ENCODE results near the gene GFOD1. TPM values are rescaled to one million over a fixed set of nuclear protein-coding genes. Genes with fewer than 3 reads are reported as not detected.

Gene GFOD1
- total RNA-seq, 2 experiments from 2014 or later, result 8.0 to 8.7 TPM

- peaks cover 15% of the 10 kb centered on the region for H3K27me3 Mint-ChIP-seq (ENCODE audit: low read depth)
- DNase-seq, result no peak
- no peak overlapping the region for H3K27ac Mint-ChIP-seq
- H3K4me1 Mint-ChIP-seq (ENCODE audit: low read depth), result peaks cover 2% of the 10 kb centered on the region
- no peaks in the 10 kb centered on the region for H3K36me3 Mint-ChIP-seq (ENCODE audit: low read depth)
- ChIA-PET CTCF (no interaction called here), POLR2A (no interaction called here)
- no peaks in the 10 kb centered on the region for H3K9me3 Mint-ChIP-seq (ENCODE audit: insufficient read depth)
- H3K4me3 Mint-ChIP-seq, result no peak overlapping the region
- no peak for ATAC-seq
These were observed 21.6 kb upstream of the GFOD1 start for GRCh38 chr6:13508711-13509705.

DNA sequence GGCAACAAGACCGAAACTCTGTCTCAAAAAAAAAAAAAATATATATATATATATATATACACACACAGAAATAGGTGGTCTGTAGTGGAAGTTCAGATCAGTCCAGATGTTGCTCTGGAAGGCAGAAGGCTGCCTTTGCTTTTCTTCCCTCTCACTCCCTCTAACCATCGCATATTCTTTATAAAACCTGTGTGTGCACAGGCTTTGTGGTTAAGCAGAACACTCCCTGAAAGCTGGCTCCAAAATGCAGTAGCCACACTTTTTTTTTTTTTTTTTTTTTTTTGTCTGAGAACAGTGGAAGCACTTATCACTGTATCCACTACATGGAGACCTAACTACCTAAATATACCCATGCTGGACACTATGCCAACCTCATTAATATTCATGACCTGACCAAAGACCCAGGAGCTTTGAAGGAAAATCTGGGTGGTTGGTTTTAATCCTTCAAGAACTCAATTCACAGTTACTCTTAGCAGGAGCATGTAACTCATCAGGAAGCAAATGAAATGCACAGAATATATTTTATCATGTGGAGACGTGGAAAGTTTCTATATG, 20.0 kb upstream of the GFOD1 start:
- CTCF ChIA-PET, result no interaction called here

DNA sequence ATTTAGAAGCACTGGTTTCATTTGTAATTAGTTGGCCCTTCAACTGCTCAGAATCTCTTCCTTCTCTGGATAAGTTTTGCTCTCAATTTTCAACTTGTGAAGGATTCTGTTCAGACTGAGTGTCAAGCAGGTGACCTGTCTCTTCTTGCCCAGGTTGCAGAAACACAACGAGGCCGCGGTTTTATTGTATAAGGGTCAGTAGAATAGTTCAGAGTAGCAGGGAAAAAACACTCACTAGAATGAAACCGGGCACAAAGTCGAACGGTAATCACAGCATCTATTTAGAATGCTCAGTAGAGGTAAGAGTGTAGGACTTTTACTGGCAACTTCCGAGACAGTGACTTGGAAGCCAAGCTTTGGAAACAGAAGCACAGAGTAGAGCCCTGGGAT, 17.9 kb upstream of the GFOD1 start:
- H3K27ac Mint-ChIP-seq, result no peak overlapping the region
- H3K4me1 Mint-ChIP-seq (ENCODE audit: low read depth), result peaks cover 2% of the 10 kb centered on the region
- ChIA-PET POLR2A (no interaction called here), CTCF (no interaction called here)
- H3K4me3 Mint-ChIP-seq, result no peak overlapping the region
- peaks cover 15% of the 10 kb centered on the region for H3K27me3 Mint-ChIP-seq (ENCODE audit: low read depth)
- H3K9me3 Mint-ChIP-seq (ENCODE audit: insufficient read depth), result no peaks in the 10 kb centered on the region
- no peak for DNase-seq
- ATAC-seq, result no peak
- no peaks in the 10 kb centered on the region for H3K36me3 Mint-ChIP-seq (ENCODE audit: low read depth)

More for the DNA sequence above, 20.0 kb upstream of the GFOD1 start:
- peaks cover 15% of the 10 kb centered on the region for H3K27me3 Mint-ChIP-seq (ENCODE audit: low read depth)
- H3K36me3 Mint-ChIP-seq (ENCODE audit: low read depth), result no peaks in the 10 kb centered on the region
- H3K4me3 Mint-ChIP-seq, result no peak overlapping the region
- ATAC-seq, result no peak
- no peak for DNase-seq
- POLR2A ChIA-PET, result no interaction called here
- H3K27ac Mint-ChIP-seq, result no peak overlapping the region
- peaks cover 2% of the 10 kb centered on the region for H3K4me1 Mint-ChIP-seq (ENCODE audit: low read depth)
- H3K9me3 Mint-ChIP-seq (ENCODE audit: insufficient read depth), result no peaks in the 10 kb centered on the region

DNA sequence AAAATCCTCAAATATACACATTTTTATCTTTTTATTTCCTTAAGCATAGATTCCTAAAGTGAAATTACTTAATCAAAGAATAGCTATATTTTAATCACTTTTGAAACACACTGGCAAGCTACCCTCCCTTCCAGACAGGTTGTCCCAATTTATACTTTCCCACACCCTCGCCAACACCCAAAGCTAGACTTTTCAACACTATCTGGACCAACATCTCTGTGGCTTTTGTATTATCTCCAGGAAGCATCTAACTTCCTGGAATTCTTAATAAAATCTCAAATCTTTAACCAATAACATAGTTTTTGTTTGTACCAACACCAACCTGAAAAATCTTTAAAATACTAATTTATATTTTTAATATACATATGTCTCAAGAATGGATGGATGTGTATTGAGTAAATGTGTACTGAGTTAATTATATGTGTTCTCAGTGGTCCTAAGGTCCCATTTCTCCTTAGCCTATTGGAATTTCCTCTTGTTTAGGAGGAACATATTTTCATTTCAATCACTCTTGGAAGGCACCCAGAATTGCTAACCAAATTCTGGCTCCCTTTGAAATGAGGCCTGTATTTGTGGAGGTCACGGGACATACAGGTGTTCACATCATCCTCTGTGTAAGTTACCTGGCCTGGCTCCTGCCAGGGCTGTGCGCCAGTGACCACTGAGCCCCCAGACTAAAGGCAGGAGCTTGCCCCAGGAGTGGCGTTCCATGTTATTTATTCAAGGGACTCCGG, 17.4 kb upstream of the GFOD1 start:
- H3K27ac Mint-ChIP-seq, result no peak overlapping the region
- POLR2A ChIA-PET, result no interaction called here
- no peaks in the 10 kb centered on the region for H3K36me3 Mint-ChIP-seq (ENCODE audit: low read depth)
- CTCF ChIA-PET, result no interaction called here
- peaks cover 12% of the 10 kb centered on the region for H3K27me3 Mint-ChIP-seq (ENCODE audit: low read depth)
- no peak for DNase-seq
- ATAC-seq, result no peak
- H3K9me3 Mint-ChIP-seq (ENCODE audit: insufficient read depth), result no peaks in the 10 kb centered on the region
- no peak overlapping the region for H3K4me3 Mint-ChIP-seq
- peaks cover 2% of the 10 kb centered on the region for H3K4me1 Mint-ChIP-seq (ENCODE audit: low read depth)

- DNase-seq (no peak), ATAC-seq (no peak)
- ChIA-PET POLR2A (no interaction called here), CTCF (no interaction called here)
- H3K4me1 Mint-ChIP-seq (ENCODE audit: low read depth), result peaks cover 2% of the 10 kb centered on the region
- peaks cover 5% of the 10 kb centered on the region for H3K27me3 Mint-ChIP-seq (ENCODE audit: low read depth)
- H3K9me3 Mint-ChIP-seq (ENCODE audit: insufficient read depth), result no peaks in the 10 kb centered on the region
- no peak overlapping the region for H3K27ac Mint-ChIP-seq
- H3K4me3 Mint-ChIP-seq, result no peak overlapping the region
- H3K36me3 Mint-ChIP-seq (ENCODE audit: low read depth), result no peaks in the 10 kb centered on the region
These were observed 13.5 kb upstream of the GFOD1 start for GRCh38 chr6:13500915-13501314.

GRCh38 chr6:13500264-13500663, 12.9 kb upstream of the GFOD1 start:
- Mint-ChIP-seq H3K27ac (no peak overlapping the region), H3K4me3 (no peak overlapping the region), H3K27me3 (ENCODE audit: low read depth) (peaks cover 2% of the 10 kb centered on the region), H3K9me3 (ENCODE audit: insufficient read depth) (no peaks in the 10 kb centered on the region), H3K4me1 (ENCODE audit: low read depth) (peaks cover 2% of the 10 kb centered on the region), H3K36me3 (ENCODE audit: low read depth) (no peaks in the 10 kb centered on the region)
- CTCF ChIA-PET, result no interaction called here
- no peak for ATAC-seq
- POLR2A ChIA-PET, result no interaction called here
- no peak for DNase-seq

DNA sequence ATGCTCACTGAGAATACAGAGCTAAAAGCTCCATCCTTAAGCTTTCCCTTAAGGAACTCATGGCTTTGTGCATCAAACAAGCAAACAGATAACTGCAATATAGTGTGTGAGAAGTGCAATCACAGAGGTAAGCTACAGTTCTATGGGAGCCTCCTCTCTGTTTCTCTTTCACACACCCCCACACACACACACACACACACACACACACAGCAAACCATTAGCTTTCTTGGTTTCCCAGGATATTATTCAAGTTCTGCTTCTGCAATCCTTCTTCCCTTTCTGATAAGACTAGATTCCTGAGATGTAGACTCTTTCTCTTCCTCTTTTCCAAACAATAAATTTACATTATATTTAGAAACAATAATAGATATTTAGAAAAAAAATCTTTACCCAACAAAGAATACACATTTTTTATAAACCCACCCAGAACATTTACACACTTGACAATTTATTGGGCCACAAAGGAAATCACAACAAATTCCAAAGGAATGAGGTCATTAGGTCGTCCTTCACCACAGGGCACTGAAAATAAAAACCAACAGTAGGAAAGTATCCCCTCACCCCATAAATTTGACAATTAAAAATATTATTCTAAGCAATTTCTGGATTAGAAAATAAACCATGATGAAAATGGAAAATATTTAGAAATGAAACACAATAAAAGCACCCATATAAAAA, 9.3 kb upstream of the GFOD1 start:
- Mint-ChIP-seq H3K36me3 (ENCODE audit: low read depth) (no peaks in the 10 kb centered on the region), H3K27ac (no peak overlapping the region), H3K4me1 (ENCODE audit: low read depth) (no peaks in the 10 kb centered on the region), H3K9me3 (ENCODE audit: insufficient read depth) (no peaks in the 10 kb centered on the region), H3K27me3 (ENCODE audit: low read depth) (peaks cover 4% of the 10 kb centered on the region), H3K4me3 (no peak overlapping the region)
- ATAC-seq (no peak), DNase-seq (no peak)
- ChIA-PET CTCF (interaction anchor here (0.6 kb wide), 1 partner anchor 123 kb away, joined by 3 read pairs; no protein-coding TSS in a partner anchor), POLR2A (no interaction called here)

GRCh38 chr6:13495818-13496217, 8.4 kb upstream of the GFOD1 start:
- Mint-ChIP-seq H3K4me3 (no peak overlapping the region), H3K27ac (no peak overlapping the region), H3K36me3 (ENCODE audit: low read depth) (no peaks in the 10 kb centered on the region), H3K4me1 (ENCODE audit: low read depth) (no peaks in the 10 kb centered on the region), H3K9me3 (ENCODE audit: insufficient read depth) (no peaks in the 10 kb centered on the region), H3K27me3 (ENCODE audit: low read depth) (peaks cover 4% of the 10 kb centered on the region)
- ATAC-seq (no peak), DNase-seq (no peak)
- ChIA-PET POLR2A (no interaction called here), CTCF (no interaction called here)

DNA sequence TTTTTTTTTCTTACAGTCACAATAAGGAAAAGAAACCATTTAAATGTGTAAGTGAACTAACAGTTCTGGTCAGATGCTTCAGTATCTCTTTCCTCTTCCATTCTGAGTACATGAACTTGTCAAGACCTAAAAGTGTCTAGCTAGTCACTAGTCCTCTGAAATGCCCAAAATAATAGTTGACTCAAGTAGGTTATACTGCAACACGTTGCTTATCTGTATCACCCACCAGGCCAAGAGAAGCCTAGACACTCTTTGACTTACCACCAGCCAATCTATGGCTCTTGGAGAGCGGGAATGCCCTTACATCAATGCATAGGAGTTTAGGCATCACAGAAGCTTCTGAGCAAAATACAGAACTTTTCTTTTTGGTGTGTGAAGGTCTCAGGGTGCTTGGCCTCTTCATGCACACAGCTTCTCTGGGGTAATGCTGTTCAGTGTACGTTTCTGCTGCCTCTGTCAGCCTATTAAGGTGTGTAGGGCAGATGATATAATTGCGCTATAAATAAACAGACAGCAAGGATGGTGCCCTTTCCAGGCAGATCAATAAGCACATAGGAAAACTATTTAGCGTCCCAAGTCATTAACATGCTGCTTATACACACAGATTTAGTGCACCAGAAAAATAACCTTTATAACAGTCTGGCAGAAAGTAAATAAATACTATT, 7.8 kb upstream of the GFOD1 start:
- Mint-ChIP-seq H3K4me3 (no peak overlapping the region), H3K27me3 (ENCODE audit: low read depth) (peaks cover 4% of the 10 kb centered on the region), H3K27ac (no peak overlapping the region), H3K9me3 (ENCODE audit: insufficient read depth) (no peaks in the 10 kb centered on the region), H3K4me1 (ENCODE audit: low read depth) (no peaks in the 10 kb centered on the region), H3K36me3 (ENCODE audit: low read depth) (no peaks in the 10 kb centered on the region)
- DNase-seq, result no peak
- no peak for ATAC-seq
- CTCF ChIA-PET, result no interaction called here
- POLR2A ChIA-PET, result no interaction called here

DNA sequence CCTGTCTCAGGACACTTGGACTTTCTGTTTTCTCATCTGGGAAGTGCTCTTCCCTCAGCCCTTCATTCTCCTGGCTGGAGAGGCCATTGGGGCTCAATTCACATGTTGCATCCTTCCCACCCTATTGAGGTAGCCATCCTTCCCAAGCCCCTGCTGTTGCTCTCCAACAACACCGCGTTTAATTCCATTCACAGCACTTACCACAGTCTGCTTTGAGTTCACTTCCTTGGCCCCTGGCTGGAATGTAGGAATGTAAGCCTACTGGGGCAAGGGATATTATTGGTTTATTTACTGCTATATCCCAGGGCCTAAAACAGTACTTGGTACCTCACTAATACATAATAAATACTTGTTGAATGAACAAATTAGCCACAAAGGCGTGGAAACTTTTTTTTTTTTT, 6.7 kb upstream of the GFOD1 start:
- Mint-ChIP-seq H3K4me3 (no peak overlapping the region), H3K36me3 (ENCODE audit: low read depth) (no peaks in the 10 kb centered on the region), H3K4me1 (ENCODE audit: low read depth) (peaks cover under 1% of the 10 kb centered on the region), H3K27ac (no peak overlapping the region), H3K27me3 (ENCODE audit: low read depth) (peaks cover 4% of the 10 kb centered on the region), H3K9me3 (ENCODE audit: insufficient read depth) (no peaks in the 10 kb centered on the region)
- ChIA-PET POLR2A (no interaction called here), CTCF (no interaction called here)
- DNase-seq (no peak), ATAC-seq (no peak)

GRCh38 chr6:13493147-13493546, 5.7 kb upstream of the GFOD1 start:
- no peaks in the 10 kb centered on the region for H3K9me3 Mint-ChIP-seq (ENCODE audit: insufficient read depth)
- ChIA-PET CTCF (interaction anchor here (1.0 to 1.2 kb wide), 3 partner anchors 9 to 82 kb away, joined by 3 to 4 read pairs (median 3); partner anchors contain the start of gene SIRT5), POLR2A (no interaction called here)
- H3K4me3 Mint-ChIP-seq, result no peak overlapping the region
- H3K36me3 Mint-ChIP-seq (ENCODE audit: low read depth), result no peaks in the 10 kb centered on the region
- ATAC-seq, result no peak
- H3K27ac Mint-ChIP-seq, result no peak overlapping the region
- DNase-seq, result no peak
- H3K4me1 Mint-ChIP-seq (ENCODE audit: low read depth), result peaks cover 10% of the 10 kb centered on the region
- H3K27me3 Mint-ChIP-seq (ENCODE audit: low read depth), result peaks cover 10% of the 10 kb centered on the region

All from activated CD8-positive, alpha-beta T cell treated with anti-CD3 and anti-CD28 coated beads, Interleukin-2, amount 10 ng/mL, durations not matched to agents 7 days and 5 days (primary cell).